Glutamatergic neuron (in vitro differentiated cells): ENCODE measurements around the gene DNAI1. TPM values are rescaled to one million over a fixed set of nuclear protein-coding genes. Genes with fewer than 3 reads are reported as not detected.

ENCODE experiments used
- DNase-seq: peaks from one replicate; pipeline ENCODE4 v3.0.0; 2022
- H3K27ac Mint-ChIP-seq: one replicate; pipeline ENCODE4 v1.8.0; 2020; ENCODE audit warnings: mild to moderate bottlenecking, mixed read lengths, inconsistent platforms; ENCODE audit not compliant: unreplicated experiment
- H3K27me3 Mint-ChIP-seq: one replicate; pipeline ENCODE4 v1.8.0; 2020; ENCODE audit warnings: mild to moderate bottlenecking, moderate library complexity, mixed read lengths, inconsistent platforms; ENCODE audit not compliant: unreplicated experiment
- H3K36me3 Mint-ChIP-seq: one replicate; pipeline ENCODE4 v1.8.0; 2020; ENCODE audit warnings: mild to moderate bottlenecking, mixed read lengths, inconsistent platforms; ENCODE audit not compliant: unreplicated experiment
- H3K4me1 Mint-ChIP-seq: one replicate; pipeline ENCODE4 v1.8.0; 2020; ENCODE audit warnings: mild to moderate bottlenecking, low read depth, mixed read lengths, inconsistent platforms; ENCODE audit not compliant: unreplicated experiment
- H3K4me3 Mint-ChIP-seq: one replicate; pipeline ENCODE4 v1.8.0; 2020; ENCODE audit warnings: mild to moderate bottlenecking, mixed read lengths, inconsistent platforms; ENCODE audit not compliant: unreplicated experiment
- H3K9me3 Mint-ChIP-seq: one replicate; pipeline ENCODE4 v1.8.0; 2020; ENCODE audit warnings: mild to moderate bottlenecking, moderate library complexity, mixed read lengths, inconsistent platforms; ENCODE audit not compliant: unreplicated experiment
- CTCF ChIP-seq: fragments of 200-600 bp; sonication (generic); IDR thresholded peaks from one replicate; pipeline ENCODE4 v1.5.0; 2021; ENCODE audit not compliant: partially characterized antibody, unreplicated experiment
- total RNA-seq: library from RNA; stranded (reverse); fragmentation: NEBNext Ultra II Directional; extraction: Animal tissue kit (Norgen Biotek cat#: 25700); gene quantifications from one replicate; pipeline ENCODE4 v1.2.1, GENCODE V29; 2021; ENCODE audit not compliant: unreplicated experiment

DNAI1 gene
- total RNA-seq, 1 donor from 2014 or later: 1.2 TPM

DNA sequence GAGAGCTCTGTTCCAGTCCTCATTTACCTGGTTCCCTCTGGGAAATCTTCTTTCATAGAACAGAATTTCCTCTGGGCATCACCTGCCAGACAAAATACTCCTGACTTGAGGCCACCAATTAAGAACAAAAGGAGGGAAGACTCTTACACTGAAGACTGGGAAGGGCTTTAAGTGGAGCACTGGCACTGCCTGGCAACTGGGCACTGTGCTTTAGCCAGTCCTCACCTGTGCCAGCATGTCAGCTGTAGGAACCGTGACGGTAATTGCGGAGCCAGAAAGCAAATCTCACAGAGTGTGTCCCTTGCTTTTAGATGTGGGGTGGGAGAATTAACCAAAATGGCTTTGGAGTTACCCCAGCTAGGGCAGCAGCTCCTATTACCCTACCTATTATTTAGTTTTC lies 40.9 kb upstream of the DNAI1 start:
- Mint-ChIP-seq H3K27ac (no peak overlapping the region), H3K27me3 (peaks cover 4% of the 10 kb centered on the region), H3K36me3 (no peaks in the 10 kb centered on the region), H3K4me1 (no peaks in the 10 kb centered on the region), H3K4me3 (no peak overlapping the region), H3K9me3 (peaks cover 5% of the 10 kb centered on the region)
- no peak for DNase-seq
- no peak for TF ChIP-seq CTCF

DNA sequence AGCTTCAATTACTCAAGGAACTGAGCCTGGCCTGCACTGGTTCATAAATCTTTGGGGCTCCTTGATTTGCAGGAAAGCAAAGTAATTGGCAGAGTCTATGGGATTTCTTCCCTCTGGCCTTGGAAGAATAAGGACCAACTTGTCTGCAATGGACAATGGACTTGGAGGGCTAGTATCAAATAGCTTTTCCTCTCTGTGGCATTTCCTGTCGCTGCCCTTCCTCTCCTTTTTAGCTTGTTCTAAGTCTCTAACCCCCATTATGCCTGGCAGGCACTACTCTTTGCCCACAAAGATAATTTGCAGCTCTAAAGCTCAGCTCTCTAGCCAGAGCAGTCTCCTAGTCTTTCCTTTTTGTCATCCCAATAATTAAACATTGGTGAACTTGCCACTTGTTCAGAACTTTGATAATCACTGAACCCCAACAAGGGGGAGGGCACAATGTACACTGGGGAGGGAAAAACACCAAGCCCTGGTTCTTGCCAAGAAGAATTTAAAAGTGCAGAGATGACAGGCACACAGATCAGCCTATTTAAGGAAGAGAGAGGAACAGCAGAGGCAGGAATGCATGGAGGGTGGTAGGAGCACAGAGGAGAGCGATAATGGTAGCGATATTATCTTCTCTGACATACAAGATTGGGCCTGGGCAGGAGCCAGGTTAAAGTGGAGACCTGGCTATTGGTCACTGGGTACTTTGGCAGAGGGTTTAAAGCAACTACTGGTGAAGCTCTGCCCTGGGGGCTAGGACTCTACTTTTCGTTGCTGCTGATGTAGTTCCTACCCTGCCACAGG lies 38.7 kb upstream of the DNAI1 start:
- H3K4me1 Mint-ChIP-seq: no peaks in the 10 kb centered on the region
- H3K27ac Mint-ChIP-seq: no peak overlapping the region
- no peak overlapping the region for H3K4me3 Mint-ChIP-seq
- H3K9me3 Mint-ChIP-seq: peaks cover 8% of the 10 kb centered on the region
- DNase-seq: no peak
- TF ChIP-seq CTCF: no peak
- H3K36me3 Mint-ChIP-seq: no peaks in the 10 kb centered on the region
- H3K27me3 Mint-ChIP-seq: peaks cover 1% of the 10 kb centered on the region

- no peak overlapping the region for H3K27ac Mint-ChIP-seq
- no peak for DNase-seq
- no peaks in the 10 kb centered on the region for H3K27me3 Mint-ChIP-seq
Measured at GRCh38 chr9:34426347-34427074, 32.1 kb upstream of the DNAI1 start.

GRCh38 chr9:34428325-34428958 lies 30.2 kb upstream of the DNAI1 start:
- H3K9me3 Mint-ChIP-seq: peaks cover 7% of the 10 kb centered on the region
- no peaks in the 10 kb centered on the region for H3K36me3 Mint-ChIP-seq
- peak overlapping the region; percentile 81 for H3K27ac Mint-ChIP-seq
- peak overlapping the region; percentile 57 for H3K4me3 Mint-ChIP-seq
- no peak for DNase-seq
- no peaks in the 10 kb centered on the region for H3K27me3 Mint-ChIP-seq
- peaks cover 42% of the 10 kb centered on the region for H3K4me1 Mint-ChIP-seq
- no peak for TF ChIP-seq CTCF

More at GRCh38 chr9:34426347-34427074, 32.1 kb upstream of the DNAI1 start:
- Mint-ChIP-seq H3K9me3 (peaks cover 9% of the 10 kb centered on the region), H3K4me1 (peaks cover 30% of the 10 kb centered on the region), H3K4me3 (no peak overlapping the region), H3K36me3 (no peaks in the 10 kb centered on the region)
- no peak for TF ChIP-seq CTCF
